ENCODE measurements around the gene PAQR5.

Gene PAQR5

DNA sequence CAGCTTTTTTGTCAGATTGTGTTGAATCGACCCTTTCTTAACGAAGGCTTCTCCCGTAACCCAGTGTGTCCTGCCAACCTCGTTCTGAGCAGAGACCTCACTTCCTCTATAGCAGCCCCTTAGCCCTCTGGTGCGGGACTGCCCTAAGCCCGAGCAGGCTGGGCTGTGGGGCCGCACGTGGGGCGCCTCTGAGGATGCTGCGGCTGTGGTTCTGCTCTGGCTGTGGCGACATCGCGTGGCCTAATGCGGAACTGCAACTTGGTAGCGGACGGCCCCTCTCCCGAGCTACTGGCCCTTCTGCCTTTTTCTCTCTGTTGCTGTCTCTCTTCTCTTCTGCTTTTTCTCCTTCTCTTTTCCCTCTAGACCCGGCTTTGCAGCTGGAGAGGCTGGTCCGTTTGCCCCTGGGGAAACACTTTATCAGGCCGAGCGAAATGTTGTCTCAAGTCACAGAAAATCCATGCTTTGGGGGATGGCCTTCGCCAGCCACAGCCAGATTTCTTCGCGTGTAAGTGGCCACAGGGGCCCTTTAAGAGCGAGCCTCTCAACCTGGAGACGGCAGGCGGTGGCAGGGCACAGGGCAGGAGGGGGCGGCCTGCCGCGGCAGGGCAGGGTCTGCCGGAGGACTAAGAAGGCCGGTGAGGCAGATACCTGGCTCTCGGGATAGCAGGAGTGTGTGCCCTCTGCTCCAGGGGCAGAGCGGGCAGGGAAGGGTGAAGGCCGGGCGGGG, 96.0 kb downstream of the PAQR5 start:
- peak; percentile 37 to 83 for DNase-seq

DNA sequence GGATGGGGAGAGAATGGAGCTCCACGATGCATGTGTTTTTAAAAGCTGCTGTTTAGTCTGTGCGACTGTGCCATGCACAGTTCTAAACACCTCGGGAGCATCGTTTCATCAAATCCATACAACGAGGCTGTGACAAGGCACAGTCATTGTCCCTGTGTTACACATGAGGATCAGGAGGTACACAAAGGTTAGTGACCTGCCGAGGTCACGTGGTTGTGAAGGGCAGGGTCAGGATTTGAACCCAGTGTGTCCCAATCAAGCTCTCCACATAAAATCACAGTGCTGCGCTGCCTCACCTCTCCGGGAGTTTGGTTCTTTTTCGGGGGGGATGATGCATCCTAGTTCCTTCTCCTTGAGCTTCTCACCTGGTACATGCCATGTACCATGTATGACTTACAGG, 96.7 kb downstream of the PAQR5 start:
- no peak for DNase-seq

- DNase-seq: no peak
Observed at GRCh38 chr15:69395991-69396390, 97.3 kb downstream of the PAQR5 start.

DNA sequence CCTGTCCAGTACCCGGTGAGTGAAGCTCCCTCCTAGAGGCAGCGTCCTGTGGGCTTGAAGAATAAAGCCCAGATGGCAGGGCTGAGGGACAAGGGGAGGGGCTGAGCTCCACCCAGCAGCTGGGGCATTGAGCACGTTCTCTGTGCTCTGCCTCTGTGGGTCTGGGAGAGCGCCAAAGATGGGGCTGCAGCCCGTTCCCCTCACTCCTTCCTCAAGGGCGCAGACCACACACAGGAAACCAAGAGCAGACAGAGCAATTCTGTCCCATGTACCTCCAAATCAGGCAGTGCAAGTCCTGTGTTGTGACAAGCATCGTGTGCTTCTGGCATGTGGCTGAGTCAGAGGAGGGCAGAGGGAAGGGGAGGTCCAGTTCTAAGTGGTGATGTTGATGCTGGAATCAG, 99.8 kb downstream of the PAQR5 start:
- DNase-seq: no peak

DNA sequence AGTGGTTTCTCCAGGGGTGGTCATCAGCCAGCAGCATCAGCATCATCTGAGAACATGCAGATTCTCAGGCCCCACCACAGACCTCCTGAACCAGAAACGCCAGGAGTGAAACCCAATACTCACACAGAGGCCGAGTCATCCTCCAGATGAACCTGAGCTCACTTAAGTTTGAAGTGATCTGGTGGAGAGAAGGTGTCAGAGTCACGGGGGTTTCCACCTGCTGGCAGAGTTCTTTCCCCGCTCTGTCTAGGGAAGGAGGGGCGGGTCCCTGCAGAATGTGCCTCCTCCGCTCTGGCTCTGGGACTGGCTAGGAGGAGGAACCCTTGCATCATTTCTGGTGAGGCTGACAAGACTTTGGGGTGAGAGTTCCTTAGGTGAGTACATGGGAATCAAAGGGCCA, 102.1 kb downstream of the PAQR5 start:
- DNase-seq: no peak

DNA sequence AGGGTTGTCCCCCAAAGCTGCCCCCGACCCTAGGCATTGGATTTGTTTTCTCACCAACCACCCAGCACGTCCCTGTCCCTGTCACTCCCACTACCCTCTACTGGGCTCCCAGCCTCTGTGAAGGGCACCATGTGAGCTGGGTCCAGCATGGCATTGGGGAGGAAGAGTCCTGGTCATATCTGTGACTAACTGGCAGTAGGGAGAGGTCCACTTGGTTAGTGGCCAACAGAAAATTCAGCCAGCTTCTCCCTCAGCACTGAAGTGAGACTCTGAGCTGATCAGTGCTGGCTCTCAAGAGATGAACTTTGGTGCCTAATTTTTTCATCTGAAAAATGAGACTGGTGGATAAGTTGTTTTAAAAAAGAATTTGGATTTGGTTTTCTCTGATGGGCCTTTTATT, 104.1 kb downstream of the PAQR5 start:
- DNase-seq: no peak

GRCh38 chr15:69403594-69403993, 104.9 kb downstream of the PAQR5 start:
- DNase-seq: no peak

GRCh38 chr15:69405110-69405509, 106.4 kb downstream of the PAQR5 start:
- no peak for DNase-seq

DNA sequence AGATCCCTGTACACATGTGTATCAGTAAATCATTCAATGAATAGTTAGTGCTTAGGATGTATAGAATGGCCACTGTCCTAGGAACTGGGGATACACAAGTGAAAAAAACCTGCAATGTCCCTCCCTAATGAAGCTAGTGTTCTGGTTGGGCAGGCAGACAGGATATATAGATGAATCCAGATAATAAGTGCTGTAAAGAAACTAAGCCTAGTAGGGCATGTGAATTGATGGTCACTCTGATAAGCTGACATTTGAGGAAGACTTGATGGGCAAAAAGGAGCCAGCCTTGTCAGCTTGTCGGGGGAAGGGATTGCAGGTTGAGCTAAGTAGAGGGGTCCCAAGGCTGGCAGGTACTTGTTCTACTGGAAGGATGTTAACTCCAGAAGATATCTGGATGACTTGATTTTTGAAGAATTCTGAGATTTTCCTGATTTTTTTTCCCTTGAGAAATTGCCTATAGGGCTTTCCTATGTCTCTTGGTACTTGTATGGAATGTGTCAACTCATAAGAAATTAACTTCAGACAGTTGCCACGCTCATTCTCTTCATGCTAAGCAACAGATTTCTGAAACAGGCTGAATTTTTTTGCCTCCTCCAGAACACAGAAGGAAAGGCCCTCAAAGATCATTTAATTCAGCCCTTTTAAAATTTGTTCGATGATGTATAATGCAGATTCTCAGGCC, 109.1 kb downstream of the PAQR5 start:
- DNase-seq: no peak

GRCh38 chr15:69408841-69409240, 110.1 kb downstream of the PAQR5 start:
- DNase-seq: no peak

DNA sequence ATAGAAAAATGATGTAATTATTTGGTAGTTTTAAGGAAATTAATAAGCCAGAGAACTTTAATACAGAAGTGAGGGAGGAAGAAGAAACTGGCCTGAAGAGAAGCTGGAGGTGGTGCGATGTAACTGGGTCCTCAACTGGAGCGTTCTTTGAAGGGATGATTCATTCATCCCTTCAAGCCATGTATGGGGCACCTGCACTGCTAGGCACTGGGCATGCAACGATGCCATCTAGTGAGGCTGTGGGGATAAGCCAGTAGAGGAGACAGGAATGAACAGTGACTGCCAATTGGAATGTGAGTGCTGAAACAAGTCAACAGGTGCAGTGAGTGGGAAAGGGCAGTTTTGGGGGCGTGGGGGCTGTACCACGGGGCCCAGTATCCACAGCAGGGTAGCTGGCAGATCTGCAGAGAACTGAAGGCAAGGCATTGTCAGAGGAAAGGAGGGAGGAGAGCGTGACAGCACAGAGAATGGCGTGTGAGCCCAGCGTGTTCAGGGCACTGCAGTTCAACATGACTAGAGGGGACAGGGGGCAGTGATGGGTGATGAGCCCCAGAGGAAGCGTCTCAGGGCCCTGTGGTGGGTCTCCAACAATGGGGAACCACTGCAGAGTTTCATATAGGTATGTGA, 111.6 kb downstream of the PAQR5 start:
- peak; percentile 31 to 38 for DNase-seq

DNA sequence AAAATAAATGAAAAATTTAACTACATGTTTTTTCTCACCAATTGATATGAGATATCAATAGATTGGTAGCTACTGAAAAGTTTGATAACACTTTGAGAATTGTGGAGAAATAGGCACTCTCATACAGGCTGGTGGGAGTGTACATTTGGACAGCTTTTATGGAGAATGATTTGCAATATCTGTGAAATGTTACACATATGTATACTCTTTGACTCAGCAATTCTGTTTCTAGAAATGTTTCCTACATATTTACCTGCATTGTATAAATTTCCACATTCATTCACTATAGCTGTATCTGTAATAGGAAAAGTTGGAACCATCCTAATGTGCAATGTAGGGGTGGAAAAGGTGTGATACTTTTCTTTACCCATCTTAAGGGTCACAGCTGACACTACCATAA, 113.6 kb downstream of the PAQR5 start:
- no peak for DNase-seq

DNA sequence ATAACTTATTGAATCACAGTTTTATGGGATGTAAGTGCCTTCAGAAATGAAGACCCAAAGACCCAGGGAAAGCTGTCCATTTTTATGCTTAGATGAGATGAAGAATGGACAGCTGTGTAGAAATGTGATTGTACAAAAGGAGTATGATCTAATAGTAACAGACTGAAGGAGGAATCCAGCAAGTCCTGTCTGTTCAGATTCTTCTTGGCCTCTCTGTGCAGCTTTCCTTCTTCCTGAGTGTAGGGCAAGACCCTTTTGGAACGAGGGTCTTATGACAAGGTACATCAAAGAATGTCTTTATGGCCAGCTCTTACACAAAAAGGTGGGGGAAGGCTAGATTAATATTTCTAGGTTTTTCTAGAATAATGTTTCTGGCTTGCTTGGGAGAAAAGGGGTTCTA, 114.0 kb downstream of the PAQR5 start:
- DNase-seq: no peak

- peak; percentile 73 to 89 for DNase-seq
Observed at GRCh38 chr15:69413822-69414700, 115.3 kb downstream of the PAQR5 start, which contains the start of gene KIF23. KIF23 (plus strand) TSS chr15:69414349; CDS start chr15:69414466, 117 bp downstream.

DNA sequence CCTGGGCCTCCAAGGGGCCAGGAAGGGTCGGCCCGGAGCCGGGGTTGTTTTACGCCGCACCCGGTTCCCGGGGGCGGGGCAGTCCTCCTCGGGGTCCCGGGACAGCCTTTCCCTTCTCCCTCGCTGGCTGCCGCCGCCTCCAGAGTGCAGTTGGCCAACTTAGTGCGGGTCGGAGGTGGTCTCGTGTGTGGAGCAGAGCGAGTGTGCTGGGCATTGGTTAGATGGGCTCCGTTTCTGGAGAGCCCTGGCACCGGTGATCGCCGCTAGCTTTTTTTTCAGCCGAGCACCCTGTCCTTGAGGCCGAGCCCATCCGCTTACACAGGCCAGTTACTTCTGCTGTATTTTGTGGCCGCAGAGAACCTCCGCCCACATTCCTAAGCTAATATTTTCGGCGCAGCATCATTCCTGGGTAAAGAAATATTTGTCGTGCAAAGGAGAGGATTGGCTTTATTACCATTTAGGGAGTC, 116.0 kb downstream of the PAQR5 start:
- DNase-seq: no peak

GRCh38 chr15:69415381-69415780, 116.7 kb downstream of the PAQR5 start:
- DNase-seq: no peak

DNA sequence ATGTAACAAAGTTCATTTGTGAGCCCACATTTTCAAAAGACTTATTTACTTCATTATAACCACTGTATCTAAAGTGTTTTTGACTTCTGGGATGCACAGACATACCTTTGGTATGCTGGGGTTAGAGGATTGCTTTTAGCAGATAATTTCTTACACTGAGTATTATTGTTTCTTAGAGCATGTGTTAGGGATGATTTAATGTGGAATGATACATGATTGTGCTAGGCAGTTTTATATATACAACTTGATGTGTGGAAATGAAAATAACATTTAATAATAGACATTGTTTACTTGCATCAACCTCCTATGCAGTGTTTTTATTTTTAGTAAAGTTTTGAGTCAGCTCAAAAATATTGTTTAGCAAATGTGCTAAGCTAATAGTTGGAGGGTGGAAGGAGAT, 118.9 kb downstream of the PAQR5 start:
- no peak for DNase-seq

GRCh38 chr15:69421498-69421897, 122.8 kb downstream of the PAQR5 start:
- no peak for DNase-seq

- DNase-seq: no peak
Observed at GRCh38 chr15:69422336-69422895, 123.7 kb downstream of the PAQR5 start.

GRCh38 chr15:69424001-69424400, 125.3 kb downstream of the PAQR5 start:
- no peak for DNase-seq

- DNase-seq: no peak
Observed at GRCh38 chr15:69424748-69425413, 126.2 kb downstream of the PAQR5 start.

GRCh38 chr15:69433831-69434230, 135.1 kb downstream of the PAQR5 start:
- no peak for DNase-seq
